Vagina (tissue), 2 donors: ENCODE measurements around the gene DEFB132. TPM values are rescaled to one million over a fixed set of nuclear protein-coding genes. Genes with fewer than 3 reads are reported as not detected.

Source experiments
- DNase-seq, 2 donors: peaks; one replicate each; pipeline ENCODE4 v3.0.0-alpha.2; 2017; ENCODE audit errors: extremely low spot score in 2 of 2
- H3K27ac ChIP-seq: fragments of 200-600 bp; sonication (generic); one replicate; pipeline ENCODE4 v1.5.1; 2019
- H3K27me3 ChIP-seq: fragments of 200-600 bp; sonication (generic); one replicate; pipeline ENCODE4 v1.5.1; 2019
- H3K36me3 ChIP-seq, 2 donors: fragments of 200-600 bp; sonication (generic); one replicate each; pipeline ENCODE4 v1.5.1; 2017 to 2019
- H3K4me1 ChIP-seq: fragments of 200-600 bp; sonication (generic); one replicate; pipeline ENCODE4 v1.5.1; 2019
- H3K4me3 ChIP-seq, 2 donors: fragments of 200-600 bp; sonication (generic); 1 replicate in 1 of 2; 2 replicates in 1 of 2; pipeline ENCODE4 v1.5.1; 2016 to 2019
- H3K9me3 ChIP-seq: fragments of 200-600 bp; sonication (generic); one replicate; pipeline ENCODE4 v1.5.1; 2019
- CTCF ChIP-seq, 3 experiments: fragments of 450-650 bp in 2 of 3; fragments of 200-600 bp in 1 of 3; sonication (generic) in 1 of 3; IDR thresholded peaks; one replicate each; pipeline ENCODE4 v1.5.1; 2017 to 2019; ENCODE audit warnings: antibody characterized with exemption in 3 of 3, mild to moderate bottlenecking in 2 of 3, moderate library complexity in 2 of 3
- POLR2A ChIP-seq, 2 donors: fragments of 450-650 bp; IDR thresholded peaks; one replicate each; pipeline ENCODE4 v1.6.1; 2017; ENCODE audit warnings: antibody characterized with exemption in 2 of 2, mild to moderate bottlenecking in 2 of 2, moderate library complexity in 2 of 2
- POLR2AphosphoS5 ChIP-seq, 2 donors: sonication (generic); formaldehyde crosslinking; IDR thresholded peaks; one replicate each; pipeline ENCODE4 v1.9.0; 2017; ENCODE audit warnings: antibody characterized with exemption in 2 of 2, mild to moderate bottlenecking in 2 of 2, low read depth in 1 of 2; ENCODE audit not compliant: insufficient read depth in 1 of 2
- intact Hi-C: fragments of 100-400 bp; cut with DNase I; formaldehyde crosslinking; loops from one replicate; pipeline ENCODE4 v1.15.1; 2023
- total RNA-seq: library from RNA; depleted of rRNA; stranded (reverse); fragments of >200 nt; gene quantifications from one replicate; pipeline ENCODE4 v1.2.3, GENCODE V29; 2016

DEFB132 gene
- total RNA-seq, 1 donor from 2014 or later = not detected

DNA sequence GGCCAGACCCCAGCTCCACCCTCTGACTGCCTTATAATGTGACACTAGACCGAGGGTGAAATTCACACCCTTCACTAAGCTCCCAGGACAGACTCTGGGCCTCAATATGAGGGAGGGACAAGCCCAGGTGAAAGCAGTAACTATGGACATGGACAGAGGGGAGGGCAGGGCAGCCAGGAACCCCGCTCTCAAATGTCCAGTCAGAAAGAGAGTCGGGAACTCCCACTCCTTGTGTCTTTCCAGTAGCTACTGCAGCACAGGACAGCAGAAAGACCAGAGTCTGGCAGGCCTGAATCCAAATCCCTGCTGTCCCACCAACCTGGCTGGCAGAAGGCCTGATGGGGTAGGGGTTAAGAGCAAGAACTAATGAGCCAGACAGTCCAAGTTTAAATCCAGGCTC, 26.6 kb downstream of the DEFB132 start:
- Histone ChIP-seq H3K36me3 (no peaks in the 10 kb centered on the region), H3K27ac (no peak overlapping the region), H3K4me1 (no peaks in the 10 kb centered on the region), H3K27me3 (no peaks in the 10 kb centered on the region), H3K9me3 (no peaks in the 10 kb centered on the region), H3K4me3 (no peak overlapping the region)
- intact Hi-C loops = no loop called here
- TF ChIP-seq CTCF (IDR thresholded peaks at IDR 0.05) (no peak), POLR2AphosphoS5 (IDR thresholded peaks at IDR 0.05; ENCODE audit: insufficient read depth in 1 of 2, low read depth in 1 of 2) (no peak), POLR2A (IDR thresholded peaks at IDR 0.05) (no peak)
- no peak for DNase-seq

- Histone ChIP-seq H3K9me3 (no peaks in the 10 kb centered on the region), H3K27ac (no peak overlapping the region), H3K36me3 (no peaks in the 10 kb centered on the region), H3K4me3 (no peak overlapping the region), H3K4me1 (peaks cover 18% of the 10 kb centered on the region), H3K27me3 (no peaks in the 10 kb centered on the region)
- intact Hi-C loops = no loop called here
- TF ChIP-seq POLR2A (IDR thresholded peaks at IDR 0.05) = no peak
- TF ChIP-seq CTCF (IDR thresholded peaks at IDR 0.05) = no peak
- TF ChIP-seq POLR2AphosphoS5 (IDR thresholded peaks at IDR 0.05; ENCODE audit: insufficient read depth in 1 of 2, low read depth in 1 of 2) = no peak
- no peak for DNase-seq
Observed at GRCh38 chr20:286508-286907, 29.0 kb downstream of the DEFB132 start.

GRCh38 chr20:288956-289692, 31.6 kb downstream of the DEFB132 start:
- peaks cover 18% of the 10 kb centered on the region for H3K4me1 ChIP-seq
- no peak for DNase-seq
- TF ChIP-seq POLR2AphosphoS5 (IDR thresholded peaks at IDR 0.05; ENCODE audit: insufficient read depth in 1 of 2, low read depth in 1 of 2) (no peak), POLR2A (IDR thresholded peaks at IDR 0.05) (no peak)
- no peak overlapping the region for H3K27ac ChIP-seq
- no peak overlapping the region for H3K4me3 ChIP-seq
- H3K36me3 ChIP-seq = no peaks in the 10 kb centered on the region
- no peaks in the 10 kb centered on the region for H3K27me3 ChIP-seq
- no peaks in the 10 kb centered on the region for H3K9me3 ChIP-seq
- intact Hi-C loops = no loop called here

- intact Hi-C loops = no loop called here
- Histone ChIP-seq H3K36me3 (no peaks in the 10 kb centered on the region), H3K27me3 (no peaks in the 10 kb centered on the region), H3K27ac (peak overlapping the region; percentile 84), H3K9me3 (no peaks in the 10 kb centered on the region), H3K4me1 (peaks cover 18% of the 10 kb centered on the region), H3K4me3 (peak overlapping the region; percentile 65 to 71)
- no peak for DNase-seq
- TF ChIP-seq POLR2AphosphoS5 (IDR thresholded peaks at IDR 0.05; ENCODE audit: insufficient read depth in 1 of 2, low read depth in 1 of 2) (no peak), CTCF (IDR thresholded peaks at IDR 0.05) (no peak), POLR2A (IDR thresholded peaks at IDR 0.05) (no peak)
Observed at GRCh38 chr20:289693-290083, 32.2 kb downstream of the DEFB132 start.

- Histone ChIP-seq H3K36me3 (no peaks in the 10 kb centered on the region), H3K4me3 (peak within 1 kb of the TSS; percentile 65 to 71), H3K27me3 (no peaks in the 10 kb centered on the region), H3K4me1 (peaks cover 18% of the 10 kb centered on the region), H3K9me3 (no peaks in the 10 kb centered on the region), H3K27ac (peak within 1 kb of the TSS; percentile 84)
- intact Hi-C loops = no loop called here
- no peak for TF ChIP-seq POLR2A (IDR thresholded peaks at IDR 0.05)
- TF ChIP-seq CTCF (IDR thresholded peaks at IDR 0.05) = peak in 1 of 3 experiments; percentile 48
- TF ChIP-seq POLR2AphosphoS5 (IDR thresholded peaks at IDR 0.05; ENCODE audit: insufficient read depth in 1 of 2, low read depth in 1 of 2) = peak in 1 of 2 donors; percentile 46
- no peak for DNase-seq
Observed at GRCh38 chr20:290084-290831, 32.7 kb downstream of the DEFB132 start, which contains the start of gene C20orf96. Gene C20orf96, minus strand, starts transcription at chr20:290750. Its CDS starts 140 bp downstream, at chr20:290610.
